GM06990 (cell line): Measurements from ENCODE around the gene MRTFB.

Experiments used
- DNase-seq: peaks from one replicate; pipeline ENCODE4 v3.0.0-alpha.2; 2011; ENCODE audit not compliant: insufficient read length; ENCODE audit errors: extremely low read depth
- H3K27me3 ChIP-seq: replicated peaks from 2 replicates; pipeline ENCODE4 v1.6.0; 2011; ENCODE audit warnings: low read length; ENCODE audit not compliant: control insufficient read depth, insufficient read depth
- H3K36me3 ChIP-seq: 2 replicates; pipeline ENCODE4 v1.5.1; 2011; ENCODE audit warnings: low read length; ENCODE audit not compliant: control insufficient read depth, insufficient read depth
- H3K4me3 ChIP-seq: replicated peaks from 2 replicates; pipeline ENCODE4 v1.5.1; 2011; ENCODE audit warnings: low read depth, mild to moderate bottlenecking, control low read depth, low read length
- CTCF ChIP-seq: IDR thresholded peaks from 2 replicates; pipeline ENCODE4 v1.5.1; 2011; ENCODE audit warnings: low read length, control low read depth, mild to moderate bottlenecking, inconsistent platforms; ENCODE audit not compliant: insufficient read depth, poor library complexity, severe bottlenecking

The MRTFB gene

GRCh38 chr16:14087181-14087580 lies 16.1 kb downstream of the MRTFB start:
- no peaks in the 10 kb centered on the region; the same call in 1 of the 2 replicates for H3K36me3 ChIP-seq
- no peak overlapping the region for H3K4me3 ChIP-seq
- no peak for TF ChIP-seq CTCF
- H3K27me3 ChIP-seq, result no peaks in the 10 kb centered on the region
- no peak for DNase-seq

DNA sequence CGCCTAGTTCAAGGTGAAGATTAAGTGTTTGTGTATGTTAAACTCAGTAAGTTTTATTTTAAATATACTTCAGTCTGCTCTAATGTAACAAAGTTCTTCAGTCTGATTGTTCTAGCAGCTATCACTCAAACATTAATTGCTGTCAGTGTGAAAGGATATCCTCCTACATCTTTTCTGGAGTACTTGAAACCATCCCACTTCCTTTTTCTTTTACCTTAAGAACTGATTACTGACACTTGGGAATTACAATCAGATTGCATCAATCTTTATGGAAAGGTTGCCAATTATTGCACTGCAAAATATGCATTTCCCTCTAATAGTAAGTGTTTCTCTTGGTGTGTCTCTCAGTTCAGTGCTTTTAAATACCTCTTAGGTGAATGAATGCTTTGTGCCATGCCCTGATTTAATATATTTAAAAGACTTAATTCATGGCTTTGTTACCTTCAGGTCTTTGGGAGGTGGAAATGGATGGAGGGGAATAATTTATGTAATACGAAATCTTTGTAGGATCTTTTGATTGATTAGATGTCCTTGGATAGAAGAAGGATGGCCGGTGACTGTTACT lies 16.6 kb downstream of the MRTFB start:
- Histone ChIP-seq H3K36me3 (no peaks in the 10 kb centered on the region; the same call in 1 of the 2 replicates), H3K27me3 (no peaks in the 10 kb centered on the region), H3K4me3 (no peak overlapping the region)
- no peak for TF ChIP-seq CTCF
- DNase-seq, result no peak

GRCh38 chr16:14088155-14088753 lies 17.1 kb downstream of the MRTFB start:
- no peak for DNase-seq

DNA sequence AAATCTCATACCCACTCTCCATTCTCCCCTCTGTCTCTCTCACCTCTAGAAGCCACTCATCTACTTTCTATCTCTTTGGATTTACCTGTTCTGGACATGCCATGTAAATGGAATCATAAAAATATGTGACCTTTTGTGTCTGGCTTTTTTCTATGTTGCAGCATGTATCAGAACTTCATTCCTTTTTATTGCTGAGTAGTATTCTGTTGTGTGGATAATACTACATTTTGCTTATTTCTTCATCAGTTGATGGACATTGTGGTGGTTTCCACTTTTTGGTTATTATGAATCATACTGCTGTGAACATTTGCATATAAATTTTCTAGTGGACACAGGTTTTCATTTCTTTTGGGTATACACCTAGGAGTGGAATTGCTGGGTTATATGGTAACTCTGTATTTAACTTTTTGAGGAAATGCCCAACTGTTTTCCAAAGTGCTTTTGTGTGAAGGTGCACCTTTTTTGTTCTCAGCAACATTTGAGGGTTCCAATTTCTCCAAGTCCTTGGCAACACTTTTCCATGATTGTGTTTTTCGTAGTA lies 18.2 kb downstream of the MRTFB start:
- DNase-seq, result no peak
- Histone ChIP-seq H3K36me3 (no peaks in the 10 kb centered on the region; the same call in 1 of the 2 replicates), H3K27me3 (no peaks in the 10 kb centered on the region), H3K4me3 (no peak overlapping the region)
- no peak for TF ChIP-seq CTCF

More at GRCh38 chr16:14088155-14088753, 17.1 kb downstream of the MRTFB start:
- H3K4me3 ChIP-seq, result no peak overlapping the region
- H3K27me3 ChIP-seq, result no peaks in the 10 kb centered on the region
- TF ChIP-seq CTCF, result no peak
- H3K36me3 ChIP-seq, result no peaks in the 10 kb centered on the region; the same call in 1 of the 2 replicates

GRCh38 chr16:14092561-14092960 lies 21.4 kb downstream of the MRTFB start:
- no peak overlapping the region for H3K4me3 ChIP-seq

More at GRCh38 chr16:14092561-14092960, 21.4 kb downstream of the MRTFB start:
- no peak for DNase-seq
- TF ChIP-seq CTCF, result no peak
- Histone ChIP-seq H3K36me3 (no peaks in the 10 kb centered on the region; the same call in 1 of the 2 replicates), H3K27me3 (no peaks in the 10 kb centered on the region)
